Fibroblast of the aortic adventitia (primary cell): Measurements from ENCODE around the gene SERPINA1. TPM values are rescaled to one million over a fixed set of nuclear protein-coding genes. Genes with fewer than 3 reads are reported as not detected.
"Not testable (repeated sequence)": the region's sequence is repeated elsewhere in the genome, so short reads cannot be mapped to it uniquely, and the experiment has no call there.

ENCODE experiments used
- DNase-seq: peaks from one replicate; pipeline ENCODE4 v3.0.0-alpha.2; 2010; ENCODE audit warnings: low read depth
- H3K4me3 ChIP-seq: 2 replicates; pipeline ENCODE4 v1.5.1; 2011; ENCODE audit warnings: low read depth, mild to moderate bottlenecking, control low read depth, low read length, moderate library complexity
- CTCF ChIP-seq: IDR thresholded peaks from 2 replicates; pipeline ENCODE4 v1.5.1; 2011; ENCODE audit warnings: mild to moderate bottlenecking, low read length, control low read depth, inconsistent platforms; ENCODE audit not compliant: insufficient read depth
- total RNA-seq: library from RNA; depleted of rRNA; stranded (reverse); fragments of >200 nt; gene quantifications from 2 replicates; pipeline ENCODE4 v1.2.3, GENCODE V29; 2012; ENCODE audit warnings: low replicate concordance

Gene SERPINA1
- total RNA-seq, 1 donor: not detected

DNA sequence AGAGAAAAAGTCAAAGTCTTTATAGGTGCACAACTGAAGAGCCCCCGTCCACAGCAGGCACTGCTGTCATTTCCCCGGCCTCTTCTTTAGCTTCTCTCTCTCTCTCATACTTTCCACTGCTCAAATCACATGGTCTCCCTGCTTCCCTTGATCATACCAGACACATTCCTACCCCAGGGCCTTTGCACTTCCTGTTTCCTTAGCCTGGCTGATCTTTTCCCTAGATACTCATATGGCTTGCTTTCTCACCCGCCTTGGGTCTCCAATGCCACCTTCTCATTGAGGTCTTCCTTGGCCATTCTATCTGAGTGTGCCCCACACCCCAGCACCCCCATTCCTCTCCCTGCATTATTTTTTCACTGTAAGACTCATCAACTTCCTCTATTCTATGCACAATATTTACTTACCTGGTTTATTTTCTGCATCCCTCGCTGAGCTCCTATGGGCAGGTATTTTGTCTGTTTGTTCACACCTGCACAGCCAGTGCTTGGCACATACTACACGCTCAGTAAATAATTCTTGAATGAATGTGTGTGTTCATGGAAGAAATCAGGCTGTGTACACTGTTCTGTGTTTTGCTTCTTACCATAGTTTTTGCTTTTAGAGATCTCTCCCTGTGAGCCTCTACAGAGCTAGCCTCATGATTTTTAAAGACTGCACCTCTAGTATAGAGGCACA is 31.9 kb downstream of the SERPINA1 start:
- no peak overlapping the region for H3K4me3 ChIP-seq
- DNase-seq: no peak
- TF ChIP-seq CTCF: no peak

DNA sequence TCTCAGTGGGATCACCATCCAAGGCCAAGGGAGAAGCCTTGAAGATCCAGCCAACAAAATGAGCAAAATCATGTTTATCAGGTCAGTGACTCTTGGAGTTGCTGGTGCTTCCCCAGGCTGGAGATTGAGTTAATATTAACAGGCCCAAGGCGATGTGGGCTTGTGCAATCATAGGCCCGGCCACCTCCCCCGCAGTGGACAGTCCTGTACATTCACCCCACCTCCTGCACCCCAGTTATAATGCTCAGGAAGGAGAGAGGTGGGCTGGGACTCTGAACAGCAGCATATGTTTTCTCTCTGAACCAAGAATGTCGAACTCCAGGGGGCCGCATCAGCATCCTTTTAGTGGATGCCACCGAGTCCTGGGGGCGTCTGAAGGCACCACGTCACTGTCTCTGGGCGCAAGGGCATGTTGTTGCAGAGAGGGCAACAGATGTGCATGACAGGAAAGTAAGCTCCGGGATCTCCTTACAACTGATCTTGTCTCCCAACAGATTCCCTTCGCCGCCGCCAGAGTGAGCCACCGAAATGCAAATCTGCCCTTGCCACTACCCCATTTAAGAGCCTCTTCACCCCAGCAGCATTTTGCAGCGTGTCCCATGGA is 33.1 kb downstream of the SERPINA1 start:
- H3K4me3 ChIP-seq: no peak overlapping the region
- peak; percentile 72 for DNase-seq
- peak; percentile 75 for TF ChIP-seq CTCF

DNA sequence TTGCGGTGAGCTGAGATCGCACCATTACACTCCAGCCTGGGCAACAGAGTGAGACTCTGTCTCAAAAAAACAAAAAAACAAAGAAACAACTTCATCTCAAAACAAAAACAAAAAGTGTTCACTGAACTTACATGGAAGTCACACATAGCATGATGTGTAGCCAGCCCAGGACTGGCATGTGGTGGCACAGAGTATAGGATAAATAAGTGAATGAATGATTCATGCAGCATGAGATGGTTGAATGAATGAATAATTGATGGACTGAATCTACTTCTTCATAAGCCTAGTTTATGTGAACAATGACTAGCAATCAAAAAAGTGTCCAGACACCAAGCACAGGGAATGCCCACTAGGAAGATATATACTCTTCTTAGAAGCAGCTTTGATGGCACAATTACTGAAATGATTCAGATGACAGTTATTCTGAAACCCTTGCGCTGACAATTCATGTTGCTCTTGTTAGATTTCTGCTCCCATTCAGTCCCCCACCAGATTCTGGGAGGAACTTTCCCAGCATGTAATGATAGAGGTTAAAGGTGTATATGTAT is 33.7 kb downstream of the SERPINA1 start:
- no peak for TF ChIP-seq CTCF
- no peak overlapping the region for H3K4me3 ChIP-seq
- DNase-seq: no peak

GRCh38 chr14:94354190-94354589 is 34.2 kb downstream of the SERPINA1 start:
- not testable (repeated sequence) for H3K4me3 ChIP-seq, DNase-seq

GRCh38 chr14:94349276-94349675 is 39.1 kb downstream of the SERPINA1 start:
- DNase-seq: no peak
- H3K4me3 ChIP-seq: no peak overlapping the region
- no peak for TF ChIP-seq CTCF

GRCh38 chr14:94348836-94349235 is 39.6 kb downstream of the SERPINA1 start:
- TF ChIP-seq CTCF: no peak
- H3K4me3 ChIP-seq: no peak overlapping the region
- no peak for DNase-seq

DNA sequence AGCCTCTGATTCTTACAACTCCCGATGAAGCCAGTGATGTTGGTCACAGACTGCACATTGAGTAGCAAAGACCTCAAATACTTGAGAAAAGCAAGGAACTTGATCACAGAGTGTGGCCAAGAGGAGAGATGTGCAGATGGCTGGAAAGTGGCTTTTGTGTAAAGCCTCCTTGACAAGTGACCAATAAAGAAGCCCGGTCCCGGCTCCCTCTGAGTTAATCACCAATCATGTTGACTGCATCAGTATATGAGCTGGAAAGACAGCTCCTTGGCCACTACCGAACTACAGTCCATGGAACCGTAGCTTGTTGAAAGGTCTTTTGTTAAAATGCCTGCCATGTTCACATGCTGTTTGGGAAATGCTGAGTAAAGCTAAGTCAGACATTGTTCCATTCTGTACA is 41.6 kb downstream of the SERPINA1 start:
- no peak for DNase-seq
- H3K4me3 ChIP-seq: no peak overlapping the region
- no peak for TF ChIP-seq CTCF

DNA sequence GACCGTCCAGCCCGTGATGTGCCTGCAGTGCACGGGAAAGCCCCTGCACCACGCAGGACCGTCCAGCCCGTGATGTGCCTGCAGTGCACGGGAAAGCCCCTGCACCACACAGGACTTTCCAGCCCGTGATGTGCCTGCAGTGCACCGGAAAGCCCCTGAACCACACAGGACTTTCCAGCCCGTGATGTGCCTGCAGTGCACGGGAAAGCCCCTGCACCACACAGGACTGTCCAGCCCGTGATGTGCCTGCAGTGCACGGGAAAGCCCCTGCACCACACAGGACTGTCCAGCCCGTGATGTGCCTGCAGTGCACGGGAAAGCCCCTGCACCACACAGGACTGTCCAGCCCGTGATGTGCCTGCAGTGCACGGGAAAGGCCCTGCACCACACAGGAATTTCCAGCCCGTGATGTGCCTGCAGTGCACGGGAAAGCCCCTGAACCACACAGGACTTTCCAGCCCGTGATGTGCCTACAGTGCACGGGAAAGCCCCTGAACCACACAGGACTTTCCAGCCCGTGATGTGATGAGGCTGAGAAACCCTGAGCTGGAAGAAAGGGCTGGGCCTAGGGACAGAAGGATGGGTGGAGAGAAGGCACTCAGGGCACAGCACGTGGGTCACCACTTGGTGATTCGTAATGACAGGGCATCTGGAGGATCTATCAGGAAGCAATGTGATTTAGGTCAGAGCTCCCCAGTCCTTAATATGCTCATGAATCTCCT is 42.2 kb downstream of the SERPINA1 start:
- DNase-seq: peak; percentile 34
- not testable (repeated sequence) for H3K4me3 ChIP-seq
